ENCODE data around the gene PATL2.
"Not testable (repeated sequence)": the region's sequence is repeated elsewhere in the genome, so short reads cannot be mapped to it uniquely, and the experiment has no call there.

PATL2 gene

DNA sequence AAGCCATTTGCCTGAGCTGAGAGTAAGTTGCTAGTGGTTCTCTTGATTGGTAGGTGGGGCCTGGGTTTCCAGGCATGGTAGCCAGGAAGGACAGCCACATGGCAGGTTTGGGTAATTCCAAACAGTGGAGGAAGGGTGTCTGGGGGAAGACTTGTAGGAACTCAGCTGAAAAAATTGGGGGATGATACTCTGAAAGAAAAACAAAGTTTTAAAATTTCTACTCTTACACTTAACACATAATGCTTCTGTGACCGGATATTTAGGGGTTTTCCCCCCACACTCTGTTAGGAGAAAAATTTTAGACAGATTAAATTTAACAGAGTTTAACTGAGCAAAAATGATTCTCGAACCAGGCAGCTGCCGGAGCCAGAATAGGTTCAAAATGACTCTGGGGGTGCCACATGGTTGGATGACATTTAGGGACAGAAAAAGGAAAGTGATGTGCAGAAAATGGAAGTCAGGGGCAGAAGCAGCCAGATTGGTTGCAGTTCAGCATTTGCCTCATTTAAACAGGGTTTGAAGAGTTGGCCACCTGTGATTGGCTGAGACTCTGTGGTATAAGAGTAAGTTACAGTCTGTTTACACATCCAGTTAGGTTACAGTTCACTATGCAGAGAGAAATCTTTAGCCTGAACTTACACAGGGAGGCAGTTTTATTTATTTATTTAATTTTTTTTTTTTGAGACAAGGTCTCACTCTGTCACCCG, 8.3 kb upstream of the PATL2 start:
- no peak for DNase-seq

DNA sequence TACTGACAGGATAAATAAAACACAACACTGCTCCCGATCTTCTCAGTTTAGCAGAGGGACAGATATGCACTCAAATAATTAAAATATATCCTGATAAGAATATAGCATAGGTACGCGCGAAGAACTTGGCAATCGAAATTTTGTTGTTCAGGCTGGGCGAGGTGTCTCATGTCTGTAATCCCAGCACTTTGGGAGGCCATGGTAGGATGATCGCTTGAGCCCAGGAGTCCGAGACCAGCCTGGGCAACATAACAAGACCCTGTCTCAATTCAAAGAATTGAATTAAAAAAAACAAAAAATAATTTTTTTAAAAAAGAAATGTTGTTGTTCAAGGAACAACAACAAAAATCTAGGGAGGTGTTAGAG, 7.8 kb upstream of the PATL2 start:
- no peak for DNase-seq

DNA sequence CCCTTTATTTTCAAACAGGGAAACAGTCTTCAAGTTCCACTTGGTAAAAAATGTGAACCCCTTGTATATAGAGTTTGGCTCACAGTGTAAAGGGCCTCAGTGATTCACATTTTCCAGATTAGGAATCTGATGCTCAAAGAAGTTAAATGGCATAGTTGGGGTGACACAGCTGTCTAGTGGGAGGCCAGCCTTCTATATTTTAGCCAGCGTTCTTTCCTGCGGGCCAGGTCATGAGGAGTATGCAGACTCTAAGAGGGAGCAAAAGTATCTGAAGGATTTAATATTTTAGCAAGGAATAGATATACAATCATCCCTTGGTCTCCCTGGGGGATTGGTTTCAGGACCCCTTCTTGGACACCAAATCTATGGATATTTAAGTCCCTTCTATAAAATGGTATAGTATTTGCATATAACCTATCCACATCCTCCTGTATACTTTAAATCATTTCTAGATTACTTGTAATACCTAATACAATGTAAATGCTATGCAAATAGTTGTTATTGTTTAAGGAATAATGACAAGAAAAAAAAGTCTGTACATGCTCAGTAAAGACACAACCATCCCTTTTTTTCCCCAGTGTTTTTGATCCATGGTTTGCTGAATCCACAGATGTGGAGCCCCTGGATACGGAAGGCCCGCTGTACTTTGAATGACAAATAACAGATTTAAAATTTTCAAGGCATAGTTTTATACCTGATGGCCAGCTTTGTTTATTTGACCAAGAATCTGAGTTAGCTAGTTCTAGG, 7.2 kb upstream of the PATL2 start:
- DNase-seq: no peak

DNA sequence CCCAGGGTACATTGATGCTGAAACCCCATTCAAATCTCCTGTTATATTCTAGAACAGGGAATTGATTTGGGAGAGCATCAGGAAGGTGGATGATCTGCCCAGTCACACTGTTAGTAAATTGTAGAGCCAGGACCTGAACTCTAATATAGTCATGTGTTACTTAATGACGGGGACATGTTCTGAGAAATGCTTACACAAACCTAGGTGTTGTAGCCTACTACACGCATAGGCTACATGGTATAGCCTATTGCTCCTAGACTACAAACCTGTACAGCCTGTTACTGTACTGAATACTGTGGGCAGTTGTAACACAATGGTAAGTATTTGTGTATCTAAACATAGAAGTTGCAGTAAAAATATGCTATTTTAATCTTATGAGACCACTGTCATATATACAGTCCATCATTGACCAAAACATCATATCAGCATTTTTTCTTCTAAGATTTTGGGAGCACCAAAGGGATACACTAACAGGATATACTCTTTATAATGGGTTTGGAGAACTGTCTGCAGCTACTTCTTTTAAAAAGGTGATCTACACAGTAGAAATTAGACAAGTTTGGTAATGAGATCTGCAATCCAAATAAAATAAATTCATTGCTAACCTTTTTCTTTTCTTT, 6.0 kb upstream of the PATL2 start:
- no peak for DNase-seq

DNA sequence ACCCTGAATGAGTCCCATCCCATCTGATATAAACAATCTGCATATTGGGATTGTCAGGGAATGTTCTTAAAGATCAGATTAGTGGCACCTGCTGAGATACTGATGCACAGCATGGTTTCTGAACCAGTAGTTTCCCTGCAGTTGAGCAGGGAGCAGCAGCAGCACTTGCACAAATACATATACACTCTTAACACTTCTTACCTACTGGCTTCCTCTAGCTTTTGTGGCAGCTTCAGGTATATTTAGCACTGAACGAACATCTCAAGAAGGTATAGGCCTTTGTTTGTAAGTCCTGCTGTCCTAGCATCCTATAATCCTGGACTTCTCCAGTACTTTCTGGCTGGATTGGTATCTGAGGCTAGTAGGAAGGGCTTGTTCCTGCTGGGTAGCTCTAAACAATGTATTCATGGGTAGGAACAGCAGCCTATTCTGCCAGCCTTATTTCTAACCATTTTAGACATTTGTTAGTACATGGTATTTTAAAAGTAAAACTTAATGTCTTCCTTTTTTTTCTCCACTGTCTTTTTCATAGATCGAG, 4.7 kb upstream of the PATL2 start:
- no peak for DNase-seq

DNA sequence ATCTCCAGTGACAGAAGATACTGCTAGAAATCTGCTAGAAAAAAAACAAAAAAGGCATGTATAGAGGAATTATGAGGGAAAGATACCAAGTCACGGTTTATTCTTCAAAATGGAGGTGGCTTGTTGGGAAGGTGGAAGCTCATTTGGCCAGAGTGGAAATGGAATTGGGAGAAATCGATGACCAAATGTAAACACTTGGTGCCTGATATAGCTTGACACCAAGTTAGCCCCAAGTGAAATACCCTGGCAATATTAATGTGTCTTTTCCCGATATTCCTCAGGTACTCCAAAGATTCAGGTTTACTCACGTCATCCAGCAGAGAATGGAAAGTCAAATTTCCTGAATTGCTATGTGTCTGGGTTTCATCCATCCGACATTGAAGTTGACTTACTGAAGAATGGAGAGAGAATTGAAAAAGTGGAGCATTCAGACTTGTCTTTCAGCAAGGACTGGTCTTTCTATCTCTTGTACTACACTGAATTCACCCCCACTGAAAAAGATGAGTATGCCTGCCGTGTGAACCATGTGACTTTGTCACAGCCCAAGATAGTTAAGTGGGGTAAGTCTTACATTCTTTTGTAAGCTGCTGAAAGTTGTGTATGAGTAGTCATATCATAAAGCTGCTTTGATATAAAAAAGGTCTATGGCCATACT, 4.1 kb upstream of the PATL2 start:
- no peak for DNase-seq

DNA sequence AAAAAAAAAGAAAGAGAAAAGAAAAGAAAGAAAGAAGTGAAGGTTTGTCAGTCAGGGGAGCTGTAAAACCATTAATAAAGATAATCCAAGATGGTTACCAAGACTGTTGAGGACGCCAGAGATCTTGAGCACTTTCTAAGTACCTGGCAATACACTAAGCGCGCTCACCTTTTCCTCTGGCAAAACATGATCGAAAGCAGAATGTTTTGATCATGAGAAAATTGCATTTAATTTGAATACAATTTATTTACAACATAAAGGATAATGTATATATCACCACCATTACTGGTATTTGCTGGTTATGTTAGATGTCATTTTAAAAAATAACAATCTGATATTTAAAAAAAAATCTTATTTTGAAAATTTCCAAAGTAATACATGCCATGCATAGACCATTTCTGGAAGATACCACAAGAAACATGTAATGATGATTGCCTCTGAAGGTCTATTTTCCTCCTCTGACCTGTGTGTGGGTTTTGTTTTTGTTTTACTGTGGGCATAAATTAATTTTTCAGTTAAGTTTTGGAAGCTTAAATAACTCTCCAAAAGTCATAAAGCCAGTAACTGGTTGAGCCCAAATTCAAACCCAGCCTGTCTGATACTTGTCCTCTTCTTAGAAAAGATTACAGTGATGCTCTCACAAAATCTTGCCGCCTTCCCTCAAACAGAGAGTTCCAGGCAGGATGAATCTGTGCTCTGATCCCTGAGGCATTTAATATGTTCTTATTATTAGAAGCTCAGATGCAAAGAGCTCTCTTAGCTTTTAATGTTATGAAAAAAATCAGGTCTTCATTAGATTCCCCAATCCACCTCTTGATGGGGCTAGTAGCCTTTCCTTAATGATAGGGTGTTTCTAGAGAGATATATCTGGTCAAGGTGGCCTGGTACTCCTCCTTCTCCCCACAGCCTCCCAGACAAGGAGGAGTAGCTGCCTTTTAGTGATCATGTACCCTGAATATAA, 2.2 kb upstream of the PATL2 start:
- peak; percentile 11 for DNase-seq

DNA sequence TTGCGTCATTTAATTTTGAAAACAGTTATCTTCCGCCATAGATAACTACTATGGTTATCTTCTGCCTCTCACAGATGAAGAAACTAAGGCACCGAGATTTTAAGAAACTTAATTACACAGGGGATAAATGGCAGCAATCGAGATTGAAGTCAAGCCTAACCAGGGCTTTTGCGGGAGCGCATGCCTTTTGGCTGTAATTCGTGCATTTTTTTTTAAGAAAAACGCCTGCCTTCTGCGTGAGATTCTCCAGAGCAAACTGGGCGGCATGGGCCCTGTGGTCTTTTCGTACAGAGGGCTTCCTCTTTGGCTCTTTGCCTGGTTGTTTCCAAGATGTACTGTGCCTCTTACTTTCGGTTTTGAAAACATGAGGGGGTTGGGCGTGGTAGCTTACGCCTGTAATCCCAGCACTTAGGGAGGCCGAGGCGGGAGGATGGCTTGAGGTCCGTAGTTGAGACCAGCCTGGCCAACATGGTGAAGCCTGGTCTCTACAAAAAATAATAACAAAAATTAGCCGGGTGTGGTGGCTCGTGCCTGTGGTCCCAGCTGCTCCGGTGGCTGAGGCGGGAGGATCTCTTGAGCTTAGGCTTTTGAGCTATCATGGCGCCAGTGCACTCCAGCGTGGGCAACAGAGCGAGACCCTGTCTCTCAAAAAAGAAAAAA, 1.4 kb upstream of the PATL2 start:
- peak; percentile 24 for DNase-seq

DNA sequence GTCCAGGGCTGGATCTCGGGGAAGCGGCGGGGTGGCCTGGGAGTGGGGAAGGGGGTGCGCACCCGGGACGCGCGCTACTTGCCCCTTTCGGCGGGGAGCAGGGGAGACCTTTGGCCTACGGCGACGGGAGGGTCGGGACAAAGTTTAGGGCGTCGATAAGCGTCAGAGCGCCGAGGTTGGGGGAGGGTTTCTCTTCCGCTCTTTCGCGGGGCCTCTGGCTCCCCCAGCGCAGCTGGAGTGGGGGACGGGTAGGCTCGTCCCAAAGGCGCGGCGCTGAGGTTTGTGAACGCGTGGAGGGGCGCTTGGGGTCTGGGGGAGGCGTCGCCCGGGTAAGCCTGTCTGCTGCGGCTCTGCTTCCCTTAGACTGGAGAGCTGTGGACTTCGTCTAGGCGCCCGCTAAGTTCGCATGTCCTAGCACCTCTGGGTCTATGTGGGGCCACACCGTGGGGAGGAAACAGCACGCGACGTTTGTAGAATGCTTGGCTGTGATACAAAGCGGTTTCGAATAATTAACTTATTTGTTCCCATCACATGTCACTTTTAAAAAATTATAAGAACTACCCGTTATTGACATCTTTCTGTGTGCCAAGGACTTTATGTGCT, 721 bp upstream of the PATL2 start:
- no peak for DNase-seq

DNA sequence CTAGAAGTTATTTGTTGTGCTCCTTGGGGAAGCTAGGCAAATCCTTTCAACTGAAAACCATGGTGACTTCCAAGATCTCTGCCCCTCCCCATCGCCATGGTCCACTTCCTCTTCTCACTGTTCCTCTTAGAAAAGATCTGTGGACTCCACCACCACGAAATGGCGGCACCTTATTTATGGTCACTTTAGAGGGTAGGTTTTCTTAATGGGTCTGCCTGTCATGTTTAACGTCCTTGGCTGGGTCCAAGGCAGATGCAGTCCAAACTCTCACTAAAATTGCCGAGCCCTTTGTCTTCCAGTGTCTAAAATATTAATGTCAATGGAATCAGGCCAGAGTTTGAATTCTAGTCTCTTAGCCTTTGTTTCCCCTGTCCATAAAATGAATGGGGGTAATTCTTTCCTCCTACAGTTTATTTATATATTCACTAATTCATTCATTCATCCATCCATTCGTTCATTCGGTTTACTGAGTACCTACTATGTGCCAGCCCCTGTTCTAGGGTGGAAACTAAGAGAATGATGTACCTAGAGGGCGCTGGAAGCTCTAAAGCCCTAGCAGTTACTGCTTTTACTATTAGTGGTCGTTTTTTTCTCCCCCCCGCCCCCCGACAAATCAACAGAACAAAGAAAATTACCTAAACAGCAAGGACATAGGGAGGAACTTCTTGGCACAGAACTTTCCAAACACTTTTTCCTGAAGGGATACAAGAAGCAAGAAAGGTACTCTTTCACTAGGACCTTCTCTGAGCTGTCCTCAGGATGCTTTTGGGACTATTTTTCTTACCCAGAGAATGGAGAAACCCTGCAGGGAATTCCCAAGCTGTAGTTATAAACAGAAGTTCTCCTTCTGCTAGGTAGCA, 657 bp downstream of the PATL2 start:
- DNase-seq: no peak

DNA sequence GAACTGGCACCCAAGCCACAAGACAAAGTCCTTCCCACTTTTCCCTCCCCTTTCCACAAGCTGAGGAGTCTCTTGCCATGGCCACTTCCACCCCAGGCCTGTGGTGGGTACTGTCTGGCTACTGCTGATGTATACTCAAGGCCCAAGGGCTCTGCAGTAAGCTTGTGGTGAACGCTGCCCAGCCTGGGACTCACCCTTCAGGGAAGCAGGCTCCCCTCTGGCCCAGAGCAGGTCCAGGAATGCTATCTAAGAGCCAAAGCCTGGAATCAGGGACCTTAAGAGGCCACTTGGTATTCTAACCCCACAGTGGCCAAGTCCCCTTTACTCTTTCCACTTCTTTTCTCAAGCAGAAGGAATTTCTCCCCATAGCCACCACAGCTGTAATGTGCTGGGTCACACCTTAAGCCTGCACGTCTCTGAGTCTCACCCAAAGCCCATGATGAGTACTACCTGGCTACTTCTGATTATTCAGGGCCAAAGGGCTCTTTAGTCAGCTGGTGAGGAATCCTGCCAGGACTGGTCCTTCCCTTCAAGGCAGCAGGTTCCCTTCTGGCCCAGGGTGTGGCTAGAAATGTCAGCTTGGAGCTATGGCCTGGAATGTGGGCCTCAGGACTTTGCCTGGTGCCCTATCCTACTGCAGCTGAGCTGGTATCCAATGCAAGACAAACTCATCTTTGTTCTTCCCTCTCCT, 4.0 kb downstream of the PATL2 start:
- DNase-seq: no peak

DNA sequence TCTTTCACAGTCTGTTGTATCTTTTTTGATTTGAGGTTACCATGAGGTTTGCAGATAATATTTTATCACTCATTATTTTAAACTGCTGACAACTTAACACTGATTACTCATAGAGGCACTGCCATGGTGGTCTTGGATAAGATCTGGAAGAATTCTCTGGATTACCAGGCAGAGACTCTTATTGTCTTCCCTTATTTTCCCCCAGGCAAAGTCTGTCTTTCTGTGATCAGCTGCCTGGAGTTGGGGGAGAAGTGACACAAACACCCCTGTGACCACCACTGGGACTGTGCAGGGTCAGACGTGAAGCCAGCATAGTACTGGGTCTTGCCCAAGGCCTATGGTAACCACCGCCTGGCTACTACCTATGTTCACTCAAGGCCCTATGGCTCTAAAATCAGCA, 4.7 kb downstream of the PATL2 start:
- no peak for DNase-seq

DNA sequence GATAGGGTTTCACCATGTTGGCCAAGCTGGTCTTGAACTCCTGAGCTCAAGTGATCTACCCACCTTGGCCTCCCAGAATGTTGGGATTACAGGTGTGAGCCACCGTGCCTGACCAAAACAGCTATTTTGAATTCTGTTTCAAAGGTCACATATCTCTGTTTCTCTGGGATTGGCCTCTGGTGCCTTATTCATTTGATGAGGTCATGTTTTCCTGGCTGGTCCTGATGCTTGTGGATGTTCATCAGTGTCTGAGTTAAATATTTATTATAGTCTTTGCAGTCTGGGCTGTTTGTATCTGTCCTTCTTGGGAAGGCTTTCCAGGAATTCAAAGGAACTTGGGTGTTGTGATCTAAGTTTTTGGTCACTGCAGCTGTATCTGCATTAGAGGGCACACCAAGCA, 5.1 kb downstream of the PATL2 start:
- DNase-seq: no peak

DNA sequence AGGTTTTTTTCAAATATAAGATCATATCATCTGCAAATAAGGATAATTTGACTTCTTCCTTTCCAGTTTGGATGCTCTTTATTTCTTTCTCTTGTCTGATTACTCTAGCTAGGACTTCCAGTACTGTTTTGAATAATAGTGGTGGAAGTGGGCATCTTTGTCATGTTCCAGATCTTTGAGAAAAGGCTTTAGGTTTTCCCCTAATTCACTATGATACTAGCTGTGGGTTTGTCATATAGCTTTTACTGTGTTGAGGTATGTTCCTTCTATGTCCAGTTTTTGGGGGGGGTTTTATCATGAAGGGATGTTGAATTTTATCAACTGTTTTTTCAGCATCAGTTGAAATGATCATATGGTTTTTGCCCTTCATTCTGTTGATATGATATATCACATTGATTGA, 10.4 kb downstream of the PATL2 start:
- not testable (repeated sequence) for DNase-seq

DNA sequence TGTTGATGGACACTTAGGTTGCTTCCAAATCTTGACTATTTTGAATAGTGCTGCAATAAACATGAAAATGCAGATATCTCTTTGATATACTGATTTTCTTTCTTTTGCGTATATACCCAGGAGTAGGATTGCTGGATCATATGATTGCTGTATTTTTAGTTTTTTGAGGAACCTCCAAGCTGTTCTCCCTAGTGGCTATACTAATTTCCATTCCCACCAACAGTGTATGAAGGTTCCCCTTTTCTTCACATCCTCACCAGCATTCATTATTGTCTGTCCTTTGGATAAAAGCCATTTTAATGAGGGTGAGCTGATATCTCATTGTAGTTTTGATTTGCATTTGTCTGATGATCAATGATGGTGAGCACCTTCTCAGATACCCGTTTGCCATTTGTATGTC, 12.5 kb downstream of the PATL2 start:
- DNase-seq: no peak

DNA sequence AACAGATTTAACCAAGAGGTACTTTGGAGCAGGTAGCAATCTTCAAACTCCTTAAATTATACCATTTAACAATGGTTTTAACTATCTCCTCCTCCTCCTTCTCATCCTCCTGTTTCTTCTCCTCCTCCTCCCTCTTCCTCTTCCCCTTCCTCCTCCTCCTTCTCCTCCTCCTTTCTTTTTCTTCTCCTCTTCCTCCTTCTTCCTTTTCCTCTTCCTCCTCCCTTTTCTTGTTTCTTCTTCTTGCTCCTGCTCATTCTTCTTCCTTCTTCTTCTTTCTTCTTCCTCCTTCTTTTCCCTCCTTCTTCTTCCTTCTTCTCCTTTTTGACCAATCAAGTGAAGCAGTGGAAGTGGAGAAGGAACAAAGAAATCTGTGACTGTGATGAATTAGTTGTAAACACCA, 14.1 kb downstream of the PATL2 start:
- no peak for DNase-seq

DNA sequence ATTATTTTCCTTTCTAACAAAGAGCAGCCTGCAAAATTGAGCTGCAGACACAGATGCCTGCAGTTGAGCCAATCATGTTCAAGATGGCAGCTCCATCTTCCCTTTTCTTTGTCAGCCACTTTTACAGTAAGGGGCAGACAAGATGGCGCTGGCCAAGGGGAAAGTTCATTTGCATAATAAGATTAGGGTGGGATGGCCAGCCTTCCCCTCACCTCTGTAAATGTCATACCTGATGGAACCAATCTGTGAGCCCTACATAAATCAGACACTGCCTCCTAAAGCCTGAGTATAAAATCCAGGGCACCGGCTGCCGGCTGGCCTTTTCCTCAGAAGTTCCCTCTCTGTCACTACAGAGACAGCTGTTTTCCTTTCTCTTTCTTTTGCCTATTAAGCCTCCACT, 15.8 kb downstream of the PATL2 start:
- no peak for DNase-seq

DNA sequence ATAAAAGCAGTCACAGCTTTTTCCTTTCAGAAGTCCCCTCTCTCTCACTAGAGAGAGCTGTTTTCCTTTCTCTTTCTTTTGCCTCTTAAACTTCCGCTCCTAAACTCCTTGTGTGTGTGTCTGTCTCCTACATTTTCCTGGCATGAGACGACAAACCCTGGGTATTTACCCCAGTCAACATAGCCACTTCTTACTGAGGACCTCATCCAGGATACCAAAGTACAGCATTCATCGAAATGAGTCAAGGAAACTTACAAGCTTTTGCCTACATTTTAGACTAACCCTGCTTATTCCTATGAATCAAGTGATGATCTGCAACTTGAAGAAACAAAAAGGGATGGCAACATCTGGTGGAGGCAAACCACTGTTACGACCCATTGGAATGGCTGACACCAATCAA, 16.7 kb downstream of the PATL2 start:
- DNase-seq: no peak

DNA sequence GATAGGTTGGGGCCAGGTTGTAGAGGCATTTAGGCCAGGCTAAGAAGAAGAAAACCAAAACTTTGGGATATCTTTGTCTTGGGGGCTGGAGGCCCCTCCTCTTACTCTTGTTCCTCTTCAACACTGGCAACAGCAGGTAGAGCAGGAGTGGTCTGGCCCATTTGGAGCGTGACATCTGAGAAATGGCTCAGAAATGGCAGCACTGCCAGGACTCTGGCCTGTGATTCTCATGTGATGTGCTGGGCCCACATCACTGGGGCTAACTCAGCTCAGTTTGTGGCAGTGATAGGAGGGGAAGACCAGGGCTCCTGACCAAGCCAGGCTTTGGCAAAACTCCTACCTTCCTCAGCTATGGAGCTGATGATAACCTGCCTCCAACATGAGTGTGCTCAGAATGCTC, 18.5 kb downstream of the PATL2 start:
- DNase-seq: no peak

DNA sequence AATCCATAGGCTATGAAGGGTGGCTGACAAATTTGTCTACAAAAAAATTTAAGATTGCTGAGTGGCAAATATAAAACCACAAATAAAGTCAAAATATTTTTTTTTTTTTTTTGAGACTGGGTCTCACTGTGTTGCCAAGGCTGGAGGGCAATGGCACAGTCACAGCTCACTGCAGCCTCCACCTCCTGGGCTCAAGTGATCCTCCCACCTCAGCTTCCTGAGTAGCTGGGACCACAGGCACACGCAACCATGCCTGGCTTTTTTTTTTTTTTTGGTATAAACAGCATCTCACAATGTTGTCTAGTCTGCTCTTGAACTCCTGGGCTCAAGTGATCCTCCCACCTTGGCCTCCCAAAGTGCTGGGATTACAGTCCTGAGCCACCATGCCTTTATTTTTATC, 20.9 kb downstream of the PATL2 start:
- DNase-seq: not testable (repeated sequence)

Data from DMS79 (cell line).